ENCODE data around the gene C3orf22.

C3orf22 gene

DNA sequence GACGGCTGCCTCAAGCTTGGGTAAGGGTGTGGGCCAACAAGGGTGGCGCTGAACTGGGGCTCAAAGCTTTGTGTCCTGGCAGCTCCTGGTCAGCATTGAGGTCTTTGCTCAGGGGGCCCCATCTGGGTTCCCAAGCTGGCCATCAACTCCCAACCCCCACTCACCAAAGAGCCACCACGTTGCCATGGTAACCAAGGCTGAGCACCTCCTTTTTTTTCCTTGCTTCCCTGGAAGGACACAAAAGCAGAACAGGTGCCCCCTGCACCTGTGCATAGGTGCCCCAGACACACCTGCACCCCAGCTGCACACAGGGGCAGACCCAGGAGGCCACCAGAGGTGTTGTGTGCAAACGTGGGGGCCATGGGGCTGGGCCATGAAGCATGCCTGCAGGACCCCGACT lies 57.7 kb downstream of the C3orf22 start:
- DNase-seq (ENCODE audit: low read depth), result no peak
- H3K4me3 ChIP-seq (ENCODE audit: low read depth, low read length), result no peak overlapping the region
- TF ChIP-seq, protein P1, sequence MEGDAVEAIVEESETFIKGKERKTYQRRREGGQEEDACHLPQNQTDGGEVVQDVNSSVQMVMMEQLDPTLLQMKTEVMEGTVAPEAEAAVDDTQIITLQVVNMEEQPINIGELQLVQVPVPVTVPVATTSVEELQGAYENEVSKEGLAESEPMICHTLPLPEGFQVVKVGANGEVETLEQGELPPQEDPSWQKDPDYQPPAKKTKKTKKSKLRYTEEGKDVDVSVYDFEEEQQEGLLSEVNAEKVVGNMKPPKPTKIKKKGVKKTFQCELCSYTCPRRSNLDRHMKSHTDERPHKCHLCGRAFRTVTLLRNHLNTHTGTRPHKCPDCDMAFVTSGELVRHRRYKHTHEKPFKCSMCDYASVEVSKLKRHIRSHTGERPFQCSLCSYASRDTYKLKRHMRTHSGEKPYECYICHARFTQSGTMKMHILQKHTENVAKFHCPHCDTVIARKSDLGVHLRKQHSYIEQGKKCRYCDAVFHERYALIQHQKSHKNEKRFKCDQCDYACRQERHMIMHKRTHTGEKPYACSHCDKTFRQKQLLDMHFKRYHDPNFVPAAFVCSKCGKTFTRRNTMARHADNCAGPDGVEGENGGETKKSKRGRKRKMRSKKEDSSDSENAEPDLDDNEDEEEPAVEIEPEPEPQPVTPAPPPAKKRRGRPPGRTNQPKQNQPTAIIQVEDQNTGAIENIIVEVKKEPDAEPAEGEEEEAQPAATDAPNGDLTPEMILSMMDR (conservative IDR thresholded peaks at IDR 0.05; ENCODE audit: low read depth, low read length), result no peak

DNA sequence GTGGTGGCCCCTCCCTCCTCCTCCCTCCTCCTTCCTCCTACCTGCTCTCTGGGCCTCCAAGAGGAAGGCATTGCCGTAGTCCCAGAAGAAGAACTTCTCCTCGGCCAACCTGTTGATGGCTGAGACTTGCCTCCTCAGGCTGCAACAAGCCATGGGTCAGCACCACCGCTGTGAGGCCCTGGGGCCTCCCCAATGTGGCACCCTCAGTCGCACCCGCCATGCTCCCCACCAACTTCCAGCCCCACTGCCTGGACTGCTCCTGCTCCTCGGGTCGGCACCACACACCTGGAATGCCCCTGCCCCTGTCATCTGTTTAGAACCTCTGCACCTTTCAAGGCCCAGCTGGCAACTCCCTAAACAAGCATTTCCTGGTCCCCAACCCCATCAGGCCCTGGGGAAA lies 58.7 kb downstream of the C3orf22 start:
- H3K4me3 ChIP-seq (ENCODE audit: low read depth, low read length), result no peak overlapping the region
- TF ChIP-seq, protein P1 (conservative IDR thresholded peaks at IDR 0.05; ENCODE audit: low read depth, low read length), result no peak
- no peak for DNase-seq (ENCODE audit: low read depth)

All from choroid plexus epithelial cell (primary cell).